PC-9 (cell line): Measurements from ENCODE around the gene DES.

Experiments used
- CTCF ChIP-seq: fragments of 200-600 bp; sonication (generic); conservative IDR thresholded peaks from 2 replicates; pipeline ENCODE4 v1.6.1; 2017; ENCODE audit warnings: mixed run types, antibody characterized with exemption, mild to moderate bottlenecking, moderate library complexity
- EZH2 ChIP-seq: fragments of 200-600 bp; sonication (generic); IDR thresholded peaks from 2 replicates; pipeline ENCODE4 v1.8.0; 2017; ENCODE audit warnings: antibody characterized with exemption, low read depth

DNA sequence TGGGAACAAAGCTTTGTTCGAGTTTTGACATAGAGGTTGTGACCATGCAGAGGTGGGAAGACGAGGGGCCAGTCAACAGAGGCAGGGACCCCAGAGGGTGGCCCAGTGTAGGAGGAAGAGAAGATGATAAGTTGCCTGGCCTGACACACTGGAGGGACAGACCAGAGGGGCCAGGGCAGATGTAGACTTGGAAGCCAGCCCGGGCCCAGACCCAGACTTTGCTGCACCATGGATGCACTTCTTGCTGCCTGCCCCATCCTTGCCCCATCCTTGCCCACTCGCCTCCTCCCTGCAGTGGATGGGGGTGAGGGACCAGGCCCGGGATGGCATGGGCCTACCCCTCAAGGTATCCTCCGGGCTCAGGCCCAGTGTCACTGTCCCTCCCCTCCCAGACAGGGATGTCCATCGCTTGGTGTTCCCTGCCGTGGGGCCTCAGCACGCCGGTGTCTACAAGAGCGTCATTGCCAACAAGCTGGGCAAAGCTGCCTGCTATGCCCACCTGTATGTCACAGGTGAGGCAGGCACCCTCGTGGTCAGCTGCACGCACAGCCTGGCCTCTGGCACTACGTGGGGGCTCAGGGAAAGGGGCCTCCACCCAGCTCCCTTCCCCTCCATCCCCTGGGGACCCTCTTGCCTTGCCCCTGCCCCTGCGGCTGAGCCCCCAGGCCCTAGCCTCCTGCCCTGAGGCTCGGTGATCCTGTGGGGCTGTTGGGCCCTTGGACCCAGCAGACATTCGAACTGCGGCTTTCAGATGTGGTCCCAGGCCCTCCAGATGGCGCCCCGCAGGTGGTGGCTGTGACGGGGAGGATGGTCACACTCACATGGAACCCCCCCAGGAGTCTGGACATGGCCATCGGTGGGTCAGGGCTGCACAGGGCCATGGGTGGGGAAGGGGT, 53.5 kb downstream of the DES start:
- no peak for TF ChIP-seq EZH2
- TF ChIP-seq CTCF = no peak
